GM19468 (cell line): ENCODE measurements around the gene SYTL4.
"Not testable (repeated sequence)": the region's sequence is repeated elsewhere in the genome, so short reads cannot be mapped to it uniquely, and the experiment has no call there.

ENCODE experiments used
- ATAC-seq: cut with Tn5 transposase; IDR thresholded peaks from one replicate; pipeline ENCODE4 v1.9.1; 2021; ENCODE audit warnings: mild to moderate bottlenecking, moderate library complexity, moderate number of reproducible peaks; ENCODE audit not compliant: unreplicated experiment; ENCODE audit errors: extremely low read depth

SYTL4 gene

DNA sequence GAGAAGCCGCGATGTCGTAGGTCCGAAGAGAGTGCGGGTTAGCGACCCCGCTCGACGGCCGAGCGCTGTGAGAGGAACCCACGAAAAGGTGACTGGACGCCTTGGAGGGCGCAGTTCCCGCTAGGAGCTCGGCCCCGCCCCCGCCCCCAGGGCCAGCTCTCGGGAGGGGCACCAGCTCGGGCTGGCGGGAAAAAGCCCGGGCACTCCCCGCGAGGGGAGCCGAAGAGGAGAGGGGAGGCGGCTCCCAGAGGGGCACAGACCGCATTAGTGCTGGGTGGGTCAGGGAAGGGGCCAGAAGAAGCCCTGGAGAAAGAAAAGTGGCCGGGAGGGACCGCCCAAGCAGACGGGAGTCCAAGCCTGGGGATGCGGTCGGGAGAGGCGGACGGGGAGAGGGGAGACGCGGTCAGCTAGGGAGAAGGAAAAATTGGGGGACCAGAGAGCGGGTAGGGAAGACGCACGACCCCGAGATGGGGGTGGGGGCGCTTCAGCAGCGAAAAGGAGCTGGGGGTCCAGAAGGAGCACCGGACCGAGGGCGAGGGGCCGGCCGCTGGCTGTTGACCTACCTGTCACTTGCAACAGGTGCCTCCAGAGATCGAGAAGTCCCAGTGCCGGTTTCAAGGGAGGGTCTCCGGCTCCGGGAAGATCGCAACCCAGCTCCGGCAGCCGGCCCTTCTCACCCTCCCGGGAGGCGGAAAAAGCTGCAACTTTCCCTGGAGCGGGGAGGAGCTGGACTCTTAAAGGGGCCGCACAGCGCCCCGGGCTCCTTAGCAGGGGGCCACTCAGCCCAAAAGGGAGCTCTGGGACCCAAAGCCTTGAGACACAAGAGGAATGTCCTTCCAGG is at the start of gene SYTL4:
Gene SYTL4 (minus strand): TSS at position 681 of the 841 bp plus-strand sequence. CDS start 30,084 bp downstream, outside the sequence.
- ATAC-seq: no peak

- not testable (repeated sequence) for ATAC-seq
These were observed 37.5 kb upstream of the SYTL4 start for GRCh38 chrX:100769439-100769838.

DNA sequence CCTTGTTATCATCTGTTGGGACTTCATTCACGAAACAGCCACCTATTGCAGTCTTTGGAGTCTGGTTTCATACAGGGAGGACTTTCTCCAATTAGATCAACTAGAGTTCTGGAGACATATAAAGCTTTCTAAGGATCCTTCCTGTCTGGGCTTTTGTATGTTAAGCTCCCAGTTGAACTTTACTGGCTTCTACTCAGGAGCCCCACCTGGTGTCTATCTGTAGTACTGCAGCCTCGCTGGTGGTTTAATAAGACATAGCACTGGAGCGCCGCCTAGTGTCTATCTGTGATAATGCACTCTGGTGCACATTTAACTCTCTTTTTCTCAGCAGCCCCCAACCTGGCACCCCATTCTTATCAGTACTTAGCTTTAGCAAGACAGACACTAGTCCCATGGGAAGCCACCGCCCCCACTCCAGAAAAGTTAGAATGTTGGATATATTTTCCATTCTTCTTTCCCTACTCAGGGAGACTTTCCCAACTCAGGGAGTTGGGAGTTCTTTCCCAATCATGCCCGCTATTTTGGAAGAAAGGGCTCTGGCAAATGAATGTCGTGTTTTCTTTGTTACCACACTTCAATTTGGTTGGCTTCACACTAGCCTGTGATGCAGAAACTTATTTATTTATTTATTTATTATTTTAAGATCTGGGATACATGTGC is 36.9 kb upstream of the SYTL4 start:
- no peak for ATAC-seq

GRCh38 chrX:100750883-100751282 is 19.0 kb upstream of the SYTL4 start:
- no peak for ATAC-seq

DNA sequence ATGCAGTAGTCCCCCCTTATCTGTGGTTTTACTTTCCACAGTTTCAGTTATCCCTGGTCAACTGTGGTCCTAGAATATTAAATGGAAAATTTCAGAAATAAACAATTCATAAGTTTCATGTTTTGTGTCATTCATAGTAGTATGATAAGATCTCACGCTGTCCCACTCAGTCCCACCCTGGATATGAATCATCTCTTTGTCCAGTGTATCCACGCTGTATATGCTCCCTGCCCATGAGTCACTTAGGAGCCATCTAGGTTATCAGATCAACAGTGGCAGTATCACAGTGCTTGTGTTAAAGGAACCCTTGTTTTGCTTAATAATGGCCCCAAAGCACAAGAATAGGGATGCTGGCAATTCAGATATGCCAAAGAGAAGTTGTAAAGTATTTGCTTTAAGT is 16.2 kb upstream of the SYTL4 start:
- ATAC-seq: no peak

- ATAC-seq: no peak
These were observed 15.8 kb upstream of the SYTL4 start for GRCh38 chrX:100747703-100748102.

DNA sequence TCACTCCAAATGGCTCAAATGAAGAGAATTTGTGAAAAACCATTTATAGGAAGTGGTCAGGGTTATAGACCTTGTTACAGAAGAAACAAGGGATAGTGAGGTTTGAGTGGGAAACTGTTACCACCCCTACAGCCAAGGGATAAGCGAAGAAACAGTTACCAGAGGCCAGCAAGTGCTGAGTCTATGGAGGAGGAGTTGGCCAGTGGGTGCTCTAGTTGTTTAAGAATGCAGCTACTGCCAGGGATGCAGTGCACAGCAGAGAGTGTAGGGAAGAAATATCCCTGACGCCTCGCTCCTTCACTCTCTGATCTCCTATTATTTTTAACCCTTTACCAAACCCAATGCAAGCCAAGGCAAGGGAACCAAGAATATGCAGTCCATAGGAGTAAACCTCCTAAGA is 15.2 kb upstream of the SYTL4 start:
- ATAC-seq: no peak

DNA sequence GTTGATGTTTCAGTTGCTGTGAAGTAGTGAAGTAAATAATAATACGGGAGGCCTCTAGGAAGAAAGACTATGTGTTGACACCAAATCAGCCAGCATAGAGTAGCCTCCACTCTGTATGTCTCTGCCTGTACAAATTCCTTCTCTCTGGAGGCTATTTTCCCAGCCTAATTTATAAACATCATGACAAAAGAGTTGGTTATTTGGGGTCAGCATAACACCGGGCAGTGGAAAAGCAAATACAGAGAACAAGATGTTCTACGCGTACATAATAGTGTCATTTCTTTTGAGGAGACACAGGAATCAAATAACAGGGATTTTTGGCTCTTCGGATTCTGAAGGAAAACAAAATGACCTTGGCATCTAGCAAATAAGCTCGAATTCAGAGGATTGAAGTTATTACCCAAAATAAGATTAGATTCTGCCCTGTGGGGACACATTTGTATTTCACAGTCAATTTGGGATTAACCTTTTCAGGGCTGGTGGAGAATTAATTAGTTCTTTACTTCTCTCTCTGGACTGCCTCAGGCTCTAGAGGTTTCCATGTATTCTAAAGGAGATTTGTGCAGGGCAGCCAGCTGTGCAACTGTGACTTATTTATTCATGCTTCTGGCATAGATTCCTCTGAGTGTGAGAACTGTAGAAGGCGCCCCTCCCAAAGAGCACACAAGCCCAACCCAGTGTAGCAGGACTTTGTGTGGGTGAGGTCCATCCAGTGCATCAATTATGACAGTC is 14.1 kb upstream of the SYTL4 start:
- no peak for ATAC-seq

- ATAC-seq: no peak
These were observed 13.3 kb upstream of the SYTL4 start for GRCh38 chrX:100745205-100745604.

DNA sequence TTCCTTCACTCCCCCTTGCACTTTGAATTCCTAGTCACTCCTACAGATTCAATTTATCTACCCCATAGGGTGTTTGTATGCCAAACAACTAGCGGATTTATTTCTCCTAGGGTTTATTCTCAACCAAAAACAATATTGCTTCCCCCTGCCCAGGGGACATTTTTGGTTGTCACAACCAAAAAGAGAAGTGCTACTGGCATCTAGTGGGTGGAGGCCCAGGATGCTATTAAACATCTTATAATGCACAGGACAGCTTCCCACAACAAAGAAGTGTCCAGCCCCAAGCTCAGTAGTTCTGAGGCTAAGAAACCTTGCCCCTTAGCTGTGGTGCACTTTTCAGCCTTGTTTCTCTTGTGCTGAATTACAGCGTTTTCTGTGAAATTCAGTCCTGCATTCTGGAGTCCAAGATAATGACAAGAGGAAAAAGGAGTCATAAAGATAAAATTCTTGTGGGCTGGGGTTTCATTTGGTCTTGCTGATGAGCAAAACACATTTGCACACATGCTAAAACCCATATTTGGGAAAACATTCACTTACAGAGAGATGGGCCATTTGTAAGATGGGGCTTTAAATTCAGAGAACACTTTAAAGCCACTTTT is 11.2 kb upstream of the SYTL4 start:
- no peak for ATAC-seq

DNA sequence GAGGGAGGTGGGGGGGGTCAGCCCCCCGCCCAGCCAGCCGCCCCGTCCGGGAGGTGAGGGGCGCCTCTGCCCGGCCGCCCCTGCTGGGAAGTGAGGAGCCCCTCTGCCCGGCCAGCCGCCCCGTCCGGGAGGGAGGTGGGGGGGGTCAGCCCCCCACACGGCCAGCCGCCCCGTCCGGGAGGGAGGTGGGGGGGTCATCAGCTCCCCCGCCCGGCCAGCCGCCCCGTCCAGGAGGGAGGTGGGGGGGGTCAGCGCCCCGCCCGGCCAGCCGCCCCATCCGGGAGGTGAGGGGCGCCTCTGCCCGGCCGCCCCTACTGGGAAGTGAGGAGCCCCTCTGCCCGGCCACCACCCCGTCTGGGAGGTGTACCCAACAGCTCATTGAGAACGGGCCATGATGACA is 7.9 kb downstream of the SYTL4 start:
- ATAC-seq: not testable (repeated sequence)

DNA sequence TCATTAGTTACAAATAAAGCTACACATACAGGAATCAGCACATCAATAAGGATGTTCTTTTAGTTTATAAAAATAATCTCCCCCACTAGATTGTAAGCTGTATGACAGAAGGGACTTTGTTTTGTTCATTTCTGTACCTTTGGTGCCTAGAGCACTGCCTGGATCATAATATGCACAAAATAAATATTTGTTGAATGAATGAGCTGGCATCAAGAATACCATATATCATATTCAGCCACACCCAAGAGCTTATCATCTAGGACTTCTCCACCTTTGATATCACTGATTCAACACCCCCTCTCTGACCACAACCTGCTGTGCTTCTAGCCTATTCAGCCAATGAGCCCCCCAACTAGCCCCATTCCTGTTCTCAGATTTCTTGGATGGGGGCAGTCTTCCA is 10.6 kb downstream of the SYTL4 start:
- ATAC-seq: no peak

DNA sequence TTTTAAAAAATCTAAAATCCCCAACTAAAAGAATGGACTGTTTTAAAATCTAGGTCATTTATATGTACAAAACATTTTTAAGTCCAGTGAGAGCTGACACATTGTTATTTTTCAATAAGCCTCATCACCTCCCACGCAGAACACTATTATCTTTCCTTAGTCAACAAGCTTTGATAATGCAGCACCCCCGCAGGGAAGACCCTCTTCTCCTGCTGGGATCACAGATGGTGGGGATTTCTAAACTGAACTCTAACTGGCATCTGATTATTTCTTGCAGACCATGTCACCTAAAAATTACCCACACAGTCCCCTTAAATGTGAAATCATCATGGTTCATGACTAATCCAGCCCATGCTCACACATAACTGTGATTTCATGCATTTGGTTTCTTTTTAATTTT is 11.6 kb downstream of the SYTL4 start:
- no peak for ATAC-seq

DNA sequence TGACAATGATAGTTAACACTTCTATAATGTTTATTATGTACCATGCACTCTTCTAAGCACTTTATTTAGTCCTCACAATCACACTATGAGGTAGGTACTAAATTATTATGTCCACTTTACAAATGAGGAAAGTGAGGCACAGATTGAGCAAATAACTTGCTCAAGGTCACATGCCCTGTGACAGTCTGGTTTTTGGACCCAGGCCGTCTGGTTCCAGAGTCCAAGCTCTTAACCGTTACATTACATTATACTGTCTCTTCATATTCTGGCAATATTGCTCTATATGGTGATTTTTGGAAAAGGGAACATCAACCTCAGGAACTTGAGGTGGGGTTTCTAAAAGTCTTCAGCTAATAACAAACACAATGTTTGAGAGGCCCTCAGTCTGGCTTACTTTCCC is 12.8 kb downstream of the SYTL4 start:
- ATAC-seq: no peak

DNA sequence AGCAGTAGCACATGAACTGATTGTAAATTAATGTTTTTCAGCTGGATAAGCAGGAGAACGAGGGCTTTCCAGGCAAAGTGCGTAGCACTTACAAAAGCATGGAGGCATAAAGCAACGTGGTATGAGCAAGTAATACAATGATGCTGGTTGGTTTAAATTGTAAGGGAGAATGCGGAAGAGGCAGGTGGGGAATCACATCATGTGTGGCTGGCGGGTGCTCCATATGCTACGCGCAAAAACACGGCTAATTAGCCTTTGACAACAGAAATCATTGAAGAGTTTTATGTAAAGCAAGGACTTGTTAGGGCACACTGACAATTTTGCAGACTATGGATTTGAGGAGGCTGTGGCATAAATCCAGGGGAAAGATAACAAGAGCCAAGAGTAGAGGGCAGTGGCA is 14.6 kb downstream of the SYTL4 start:
- no peak for ATAC-seq

DNA sequence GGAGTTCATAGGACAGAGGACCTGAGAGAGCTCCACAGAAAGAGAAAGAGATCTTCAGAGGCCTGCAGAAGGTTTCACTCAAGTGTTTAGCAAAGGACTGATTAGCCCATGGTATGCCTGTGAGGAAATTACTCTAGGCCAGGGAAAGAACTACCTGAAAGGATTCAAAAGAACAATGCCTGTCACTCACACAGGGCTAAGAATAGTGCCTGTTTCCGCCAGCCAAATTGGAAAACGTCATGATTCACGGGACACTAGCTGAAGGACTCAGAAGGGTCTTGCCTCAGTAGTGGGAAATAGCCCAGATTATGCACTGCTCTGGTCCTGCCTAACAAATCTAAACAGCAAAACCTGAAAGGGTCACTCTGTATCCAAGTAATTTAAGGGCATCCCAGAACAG is 21.1 kb downstream of the SYTL4 start:
- no peak for ATAC-seq

- no peak for ATAC-seq
These were observed 27.2 kb downstream of the SYTL4 start for GRCh38 chrX:100704581-100705203.

GRCh38 chrX:100700809-100701208 is 31.1 kb downstream of the SYTL4 start:
- ATAC-seq: no peak

- no peak for ATAC-seq
These were observed 33.4 kb downstream of the SYTL4 start for GRCh38 chrX:100698551-100698950.

- no peak for ATAC-seq
These were observed 35.1 kb downstream of the SYTL4 start for GRCh38 chrX:100696699-100697351.
